A549 (cell line): Measurements from ENCODE around the gene TREX2. TPM values are rescaled to one million over a fixed set of nuclear protein-coding genes. Genes with fewer than 3 reads are reported as not detected.

ENCODE experiments used
- ATAC-seq, 2 experiments: fragments of 200-7000 bp in 1 of 2; fragments of >200 bp in 1 of 2; cut with Nextera tagmentation in 1 of 2; cut with Tn5 transposase in 1 of 2; 3 replicates each; pipeline versions ENCODE4 v1.8.0 to v1.9.1; 2018 to 2020; ENCODE audit warnings: mild to moderate bottlenecking in 1 of 2, moderate library complexity in 1 of 2
- CTCF ChIA-PET: fragments of 300-600 bp; sonication (Branson Sonifier 250); formaldehyde crosslinking; extraction: SDS; loops from one replicate; lab custom pipeline; 2021; ENCODE audit warnings: antibody characterized with exemption, inconsistent platforms; lab: Yijun Ruan, JAX
- POLR2A ChIA-PET: fragments of 350-600 bp; formaldehyde crosslinking; extraction: SDS; loops from one replicate; lab custom pipeline; 2021; ENCODE audit warnings: antibody characterized with exemption, inconsistent platforms; lab: Yijun Ruan, JAX
- DNase-seq, 2 experiments: peaks; one replicate each; pipeline versions ENCODE4 v3.0.0 to v3.0.0-alpha.2; 2011 to 2016; ENCODE audit warnings: low read depth in 1 of 2, low spot score in 1 of 2
- FAIRE-seq: peaks from 2 replicates; lab custom pipeline; 2011; peaks lifted over from hg19 to GRCh38; lab: Jason Lieb, UNC
- H3K27ac ChIP-seq, 2 experiments: fragments of >200 bp; sonication (Bioruptor Twin); formaldehyde crosslinking; 3 replicates each; pipeline ENCODE4 v1.5.1; 2016 to 2017
- H3K4me1 ChIP-seq: fragments of >200 bp; sonication (Bioruptor Twin); formaldehyde crosslinking; 3 replicates; pipeline ENCODE4 v1.6.1; 2016
- H3K4me2 ChIP-seq: fragments of >200 bp; sonication (Bioruptor Twin); formaldehyde crosslinking; 3 replicates; pipeline ENCODE4 v1.6.1; 2016
- H3K4me3 ChIP-seq: fragments of >200 bp; sonication (Bioruptor Twin); formaldehyde crosslinking; 3 replicates; pipeline ENCODE4 v1.5.1; 2016
- H3K9me3 ChIP-seq: fragments of >200 bp; sonication (Bioruptor Twin); formaldehyde crosslinking; 3 replicates; pipeline ENCODE4 v1.6.1; 2016
- ATOH8 ChIP-seq: fragments of 250-450 bp; sonication (Bioruptor Pico); IDR thresholded peaks from 2 replicates; pipeline ENCODE4 v1.5.0; 2020; ENCODE audit warnings: low read depth, mild to moderate bottlenecking, moderate library complexity
- BCL3 ChIP-seq: fragments of >200 bp; sonication (Bioruptor Twin); formaldehyde crosslinking; IDR thresholded peaks from 3 replicates; pipeline ENCODE4 v1.6.1; 2016
- BHLHE40 ChIP-seq: IDR thresholded peaks from 2 replicates; pipeline ENCODE4 v1.6.1; 2012; ENCODE audit warnings: low read depth, low read length, inconsistent platforms
- CBX2 ChIP-seq: fragments of 200-600 bp; sonication (generic); IDR thresholded peaks from 2 replicates; pipeline ENCODE4 v1.6.1; 2016; ENCODE audit warnings: low read depth, mild to moderate bottlenecking, borderline replicate concordance
- CBX8 ChIP-seq: fragments of 200-600 bp; sonication (generic); IDR thresholded peaks from 2 replicates; pipeline ENCODE4 v1.6.1; 2016
- CEBPB ChIP-seq, 2 experiments: fragments of >200 bp in 1 of 2; sonication (Bioruptor Twin) in 1 of 2; formaldehyde crosslinking in 1 of 2; IDR thresholded peaks; 2 replicates each; pipeline ENCODE4 v1.6.1; 2012 to 2016
- EP300 ChIP-seq, 2 experiments: fragments of >200 bp; sonication (Bioruptor Twin); formaldehyde crosslinking; IDR thresholded peaks; 2 replicates in 1 of 2; 3 replicates in 1 of 2; pipeline ENCODE4 v1.6.1; 2016 to 2017
- GATA3 ChIP-seq: IDR thresholded peaks from 2 replicates; pipeline ENCODE4 v1.6.1; 2012; ENCODE audit warnings: borderline replicate concordance
- HDAC2 ChIP-seq: fragments of 200-600 bp; sonication (generic); IDR thresholded peaks from 2 replicates; pipeline ENCODE4 v1.6.1; 2016
- HMGXB4 ChIP-seq: fragments of 250-450 bp; sonication (Bioruptor Pico); IDR thresholded peaks from 2 replicates; pipeline ENCODE4 v1.5.0; 2021; ENCODE audit warnings: mild to moderate bottlenecking, moderate library complexity, borderline replicate concordance
- JUNB ChIP-seq: fragments of >200 bp; sonication (Bioruptor Twin); formaldehyde crosslinking; IDR thresholded peaks from 2 replicates; pipeline ENCODE4 v1.6.1; 2016
- KDM1A ChIP-seq: fragments of 200-600 bp; sonication (generic); IDR thresholded peaks from 2 replicates; pipeline ENCODE4 v1.6.1; 2016; ENCODE audit warnings: low read depth, mild to moderate bottlenecking
- MAFK ChIP-seq: fragments of 450-650 bp; IDR thresholded peaks from 2 replicates; pipeline ENCODE4 v1.6.1; 2014; ENCODE audit not compliant: partially characterized antibody
- NPAS2 ChIP-seq: fragments of 250-450 bp; sonication (Bioruptor Pico); IDR thresholded peaks from 2 replicates; pipeline ENCODE4 v1.8.0; 2022; ENCODE audit warnings: mild to moderate bottlenecking, moderate library complexity, borderline replicate concordance
- PHF8 ChIP-seq: fragments of 200-600 bp; sonication (generic); IDR thresholded peaks from 2 replicates; pipeline ENCODE4 v1.6.1; 2016; ENCODE audit warnings: low read depth, mild to moderate bottlenecking, antibody characterized with exemption, moderate library complexity, borderline replicate concordance
- RAD21 ChIP-seq, 2 experiments: fragments of >200 bp in 1 of 2; sonication (Bioruptor Twin) in 1 of 2; formaldehyde crosslinking in 1 of 2; IDR thresholded peaks in 1 of 2; conservative IDR thresholded peaks in 1 of 2; 2 replicates in 1 of 2; 3 replicates in 1 of 2; pipeline ENCODE4 v1.6.1; 2012 to 2018; ENCODE audit warnings: inconsistent platforms in 1 of 2
- TFCP2L1 ChIP-seq: fragments of 250-450 bp; sonication (Bioruptor Pico); IDR thresholded peaks from 2 replicates; pipeline ENCODE4 v1.5.0; 2021; ENCODE audit warnings: mild to moderate bottlenecking
- ZC3H11A ChIP-seq: fragments of 450-650 bp; IDR thresholded peaks from 2 replicates; pipeline ENCODE4 v1.6.1; 2014; ENCODE audit warnings: antibody characterized with exemption, mild to moderate bottlenecking
- ZSCAN20 ChIP-seq: fragments of 250-450 bp; sonication (Bioruptor Pico); IDR thresholded peaks from 2 replicates; pipeline ENCODE4 v1.8.0; 2022; ENCODE audit warnings: mild to moderate bottlenecking, moderate library complexity
- WGBS: methylation state at CpG from one replicate; pipeline ENCODE4 v1.1.6; 2017; ENCODE audit errors: missing lambda C conversion rate; 5-methylcytosine and 5-hydroxymethylcytosine counted together
- polyA plus RNA-seq, 4 experiments: library from polyadenylated mRNA; depleted of rRNA in 3 of 4; stranded (reverse); fragments of >200 nt; fragmentation: RNase III in 1 of 4; extraction: RNeasy Plus Mini Kit Qiagen cat#74134 plus additional on column Dnase treatment in 1 of 4; gene quantifications; 2 replicates in 3 of 4; 3 replicates in 1 of 4; pipeline ENCODE4 v1.2.3, GENCODE V29; 2011 to 2017
- TF ChIP-seq, protein P1 (sequence below): fragments of 200-600 bp; sonication (generic); IDR thresholded peaks from 2 replicates; pipeline ENCODE4 v1.6.1; 2016; ENCODE audit warnings: antibody characterized with exemption, mild to moderate bottlenecking, moderate library complexity

Gene TREX2
- polyA plus RNA-seq, 2 of the 4 experiments (the other 2 are of a cell fraction): 0.27 to 0.99 TPM

GRCh38 chrX:153450114-153450948 is 4.5 kb upstream of the TREX2 start (continued):
- no peak for TF ChIP-seq HDAC2
- TF ChIP-seq, all 56 proteins: peak for 0

DNA sequence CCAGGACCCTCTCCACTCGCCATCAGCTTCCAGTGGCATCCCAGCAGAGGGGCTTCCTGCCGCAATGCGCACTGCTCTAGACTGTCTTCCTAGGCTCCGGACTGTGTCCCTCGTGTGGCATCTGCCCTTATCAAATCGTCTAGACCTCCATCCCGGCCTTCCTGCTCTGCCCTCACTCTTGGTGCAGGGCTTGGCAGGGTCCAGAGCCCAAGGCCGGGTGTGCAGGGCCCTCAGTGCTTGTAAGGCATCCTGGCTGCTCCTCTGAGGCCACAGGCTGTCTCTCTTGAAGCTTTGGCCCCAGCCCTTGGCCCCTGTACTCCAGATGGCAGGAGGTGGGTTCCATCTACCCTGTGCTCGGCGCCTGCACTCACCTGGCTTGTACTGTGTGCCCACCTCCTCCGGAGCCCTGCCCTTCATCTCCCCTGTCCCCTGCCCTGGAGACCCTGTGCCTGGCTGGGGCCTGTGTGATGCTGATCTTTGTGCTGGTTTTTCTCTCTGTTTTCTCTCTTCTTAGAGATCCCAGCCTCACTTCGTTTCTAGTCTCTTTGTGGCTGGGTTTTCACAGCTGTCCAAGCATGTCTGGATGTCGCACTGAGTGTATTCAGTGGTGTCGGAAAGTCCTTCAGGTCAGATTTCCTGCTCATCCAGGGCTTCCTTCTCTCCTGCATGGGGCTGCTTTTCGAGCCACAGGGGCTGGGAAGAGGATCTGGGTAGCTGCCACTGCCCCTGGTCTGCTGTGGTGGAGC is 3.7 kb upstream of the TREX2 start:
- H3K4me2 ChIP-seq: no peak overlapping the region
- ChIA-PET CTCF (interaction anchor here (1.2 kb wide), 1 partner anchor 20 kb away, joined by 3 read pairs; no protein-coding TSS in a partner anchor), POLR2A (no interaction called here)
- no peak overlapping the region for H3K4me3 ChIP-seq
- DNase-seq (no peak), FAIRE-seq (no peak), ATAC-seq (no peak)
- no peaks in the 10 kb centered on the region for H3K9me3 ChIP-seq
- 87% methylated on average over 13 of the region's 15 CpGs for WGBS
- TF ChIP-seq JUNB: no peak
- no peak for TF ChIP-seq CBX2
- no peak for TF ChIP-seq RAD21 (conservative IDR thresholded peaks at IDR 0.05 in 1 of 2, IDR thresholded peaks at IDR 0.05 in 1 of 2)
- no peak for TF ChIP-seq TFCP2L1 (CRISPR knock-in tag)
- no peak for TF ChIP-seq ZSCAN20 (CRISPR knock-in tag)
- no peak for TF ChIP-seq BHLHE40
- no peak for TF ChIP-seq EP300 (IDR thresholded peaks at IDR 0.05)
- no peak for TF ChIP-seq CBX8
- no peak for TF ChIP-seq ATOH8
- TF ChIP-seq NPAS2 (CRISPR knock-in tag): no peak
- no peak for TF ChIP-seq CEBPB (IDR thresholded peaks at IDR 0.05)
- no peak for TF ChIP-seq PHF8
- no peak for TF ChIP-seq KDM1A
- TF ChIP-seq, protein P1, sequence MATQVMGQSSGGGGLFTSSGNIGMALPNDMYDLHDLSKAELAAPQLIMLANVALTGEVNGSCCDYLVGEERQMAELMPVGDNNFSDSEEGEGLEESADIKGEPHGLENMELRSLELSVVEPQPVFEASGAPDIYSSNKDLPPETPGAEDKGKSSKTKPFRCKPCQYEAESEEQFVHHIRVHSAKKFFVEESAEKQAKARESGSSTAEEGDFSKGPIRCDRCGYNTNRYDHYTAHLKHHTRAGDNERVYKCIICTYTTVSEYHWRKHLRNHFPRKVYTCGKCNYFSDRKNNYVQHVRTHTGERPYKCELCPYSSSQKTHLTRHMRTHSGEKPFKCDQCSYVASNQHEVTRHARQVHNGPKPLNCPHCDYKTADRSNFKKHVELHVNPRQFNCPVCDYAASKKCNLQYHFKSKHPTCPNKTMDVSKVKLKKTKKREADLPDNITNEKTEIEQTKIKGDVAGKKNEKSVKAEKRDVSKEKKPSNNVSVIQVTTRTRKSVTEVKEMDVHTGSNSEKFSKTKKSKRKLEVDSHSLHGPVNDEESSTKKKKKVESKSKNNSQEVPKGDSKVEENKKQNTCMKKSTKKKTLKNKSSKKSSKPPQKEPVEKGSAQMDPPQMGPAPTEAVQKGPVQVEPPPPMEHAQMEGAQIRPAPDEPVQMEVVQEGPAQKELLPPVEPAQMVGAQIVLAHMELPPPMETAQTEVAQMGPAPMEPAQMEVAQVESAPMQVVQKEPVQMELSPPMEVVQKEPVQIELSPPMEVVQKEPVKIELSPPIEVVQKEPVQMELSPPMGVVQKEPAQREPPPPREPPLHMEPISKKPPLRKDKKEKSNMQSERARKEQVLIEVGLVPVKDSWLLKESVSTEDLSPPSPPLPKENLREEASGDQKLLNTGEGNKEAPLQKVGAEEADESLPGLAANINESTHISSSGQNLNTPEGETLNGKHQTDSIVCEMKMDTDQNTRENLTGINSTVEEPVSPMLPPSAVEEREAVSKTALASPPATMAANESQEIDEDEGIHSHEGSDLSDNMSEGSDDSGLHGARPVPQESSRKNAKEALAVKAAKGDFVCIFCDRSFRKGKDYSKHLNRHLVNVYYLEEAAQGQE: no peak
- no peak for TF ChIP-seq ZC3H11A
- TF ChIP-seq MAFK: no peak
- TF ChIP-seq HMGXB4 (CRISPR knock-in tag): no peak
- no peak for TF ChIP-seq BCL3
- no peak for TF ChIP-seq GATA3
- no peaks in the 10 kb centered on the region for H3K4me1 ChIP-seq
- H3K27ac ChIP-seq: no peak overlapping the region
